GOT3 (cell line): ENCODE data around the gene ZNF503.

Source experiments
- DNase-seq: peaks from one replicate; lab custom pipeline; 2025; ENCODE audit warnings: mixed read lengths; lab: John Stamatoyannopoulos, UW

Gene ZNF503

GRCh38 chr10:75431180-75432111, 29.9 kb upstream of the ZNF503 start, which contains the start of gene LRMDA:
TSS of gene LRMDA (plus strand) at chr10:75431624.
- no peak for DNase-seq

GRCh38 chr10:75430000-75430763, 28.6 kb upstream of the ZNF503 start:
- no peak for DNase-seq

- DNase-seq = no peak
These were observed 27.7 kb upstream of the ZNF503 start for GRCh38 chr10:75429159-75429827.

- DNase-seq = no peak
These were observed 27.0 kb upstream of the ZNF503 start for GRCh38 chr10:75428434-75429158.

GRCh38 chr10:75427951-75428350, 26.4 kb upstream of the ZNF503 start:
- no peak for DNase-seq

- no peak for DNase-seq
These were observed 25.3 kb upstream of the ZNF503 start for GRCh38 chr10:75426880-75427279.

- DNase-seq = no peak
These were observed 23.9 kb upstream of the ZNF503 start for GRCh38 chr10:75425291-75426079.

- DNase-seq = no peak
These were observed 23.0 kb upstream of the ZNF503 start for GRCh38 chr10:75424571-75424970.

- no peak for DNase-seq
These were observed 21.3 kb upstream of the ZNF503 start for GRCh38 chr10:75422913-75423312.

- no peak for DNase-seq
These were observed 17.1 kb upstream of the ZNF503 start for GRCh38 chr10:75418712-75419111.

GRCh38 chr10:75418293-75418692, 16.7 kb upstream of the ZNF503 start:
- no peak for DNase-seq

- no peak for DNase-seq
These were observed 16.0 kb upstream of the ZNF503 start for GRCh38 chr10:75417522-75417927.

- no peak for DNase-seq
These were observed 13.0 kb upstream of the ZNF503 start for GRCh38 chr10:75414527-75414926.

- no peak for DNase-seq
These were observed 8.8 kb upstream of the ZNF503 start for GRCh38 chr10:75410132-75411005.

- no peak for DNase-seq
These were observed 7.6 kb upstream of the ZNF503 start for GRCh38 chr10:75408911-75409885.

- DNase-seq = no peak
These were observed 6.9 kb upstream of the ZNF503 start for GRCh38 chr10:75408509-75408875.

GRCh38 chr10:75407713-75408508, 6.3 kb upstream of the ZNF503 start:
- no peak for DNase-seq

GRCh38 chr10:75407224-75407712, 5.7 kb upstream of the ZNF503 start:
- no peak for DNase-seq
